MM.1S (cell line): ENCODE results near the gene CHST2.

Source experiments
- DNase-seq: peaks from one replicate; pipeline ENCODE4 v3.0.0-alpha.2; 2015
- H2AFZ ChIP-seq: fragments of 300-600 bp; sonication (generic); 2 replicates; pipeline ENCODE4 v1.6.0; 2016; ENCODE audit warnings: antibody characterized with exemption, low read length
- H3F3A ChIP-seq: fragments of 300-600 bp; sonication (generic); 2 replicates; pipeline ENCODE4 v1.6.1; 2016; ENCODE audit warnings: mild to moderate bottlenecking, antibody characterized with exemption, low read length, moderate library complexity, mixed read lengths; ENCODE audit not compliant: insufficient read depth
- H3K27ac ChIP-seq: fragments of 300-600 bp; sonication (generic); 2 replicates; pipeline ENCODE4 v1.5.1; 2016; ENCODE audit warnings: mild to moderate bottlenecking, low read length
- H3K27me3 ChIP-seq: fragments of 300-600 bp; sonication (generic); replicated peaks from 2 replicates; pipeline ENCODE4 v1.6.0; 2016; ENCODE audit warnings: low read length; ENCODE audit not compliant: insufficient read depth
- H3K36me3 ChIP-seq: fragments of 300-600 bp; sonication (generic); replicated peaks from 2 replicates; pipeline ENCODE4 v1.6.1; 2016; ENCODE audit warnings: mild to moderate bottlenecking, low read length, mixed read lengths; ENCODE audit not compliant: insufficient read depth
- H3K4me1 ChIP-seq: fragments of 300-600 bp; sonication (generic); 2 replicates; pipeline ENCODE4 v1.6.1; 2016; ENCODE audit warnings: low read length, mixed read lengths
- H3K4me2 ChIP-seq: fragments of 300-600 bp; sonication (generic); 2 replicates; pipeline ENCODE4 v1.6.0; 2016; ENCODE audit warnings: low read depth, low read length
- H3K4me3 ChIP-seq: fragments of 300-600 bp; sonication (generic); 2 replicates; pipeline ENCODE4 v1.5.1; 2016; ENCODE audit warnings: low read length, mixed read lengths
- H3K79me2 ChIP-seq: fragments of 300-600 bp; sonication (generic); 2 replicates; pipeline ENCODE4 v1.6.1; 2016; ENCODE audit warnings: mixed run types, low read length, mixed read lengths
- H3K9ac ChIP-seq: fragments of 300-600 bp; sonication (generic); 2 replicates; pipeline ENCODE4 v1.6.1; 2016; ENCODE audit warnings: low read length, mixed read lengths
- H3K9me2 ChIP-seq: fragments of 300-600 bp; sonication (generic); replicated peaks from 2 replicates; pipeline ENCODE4 v1.6.1; 2016; ENCODE audit warnings: mild to moderate bottlenecking, low read length, mixed read lengths; ENCODE audit not compliant: insufficient read depth
- H3K9me3 ChIP-seq: fragments of 300-600 bp; sonication (generic); replicated peaks from 2 replicates; pipeline ENCODE4 v1.6.1; 2016; ENCODE audit warnings: mild to moderate bottlenecking, low read length, mixed read lengths; ENCODE audit not compliant: insufficient read depth
- H4K20me1 ChIP-seq: fragments of 300-600 bp; sonication (generic); 2 replicates; pipeline ENCODE4 v1.6.1; 2016; ENCODE audit warnings: mild to moderate bottlenecking, low read length, moderate library complexity, mixed read lengths; ENCODE audit not compliant: insufficient read depth
- CTCF ChIP-seq: fragments of 300-600 bp; sonication (generic); IDR thresholded peaks from 2 replicates; pipeline ENCODE4 v1.5.1; 2016; ENCODE audit warnings: antibody characterized with exemption, low read length, mixed read lengths
- EZH2 ChIP-seq: fragments of 300-600 bp; sonication (generic); optimal IDR thresholded peaks from 2 replicates; pipeline ENCODE3; 2017; ENCODE audit warnings: low read depth, mild to moderate bottlenecking, antibody characterized with exemption, low read length, mixed read lengths
- EZH2phosphoT487 ChIP-seq: fragments of 300-600 bp; sonication (generic); IDR thresholded peaks from 2 replicates; pipeline ENCODE4 v1.6.1; 2018; ENCODE audit warnings: antibody characterized with exemption, low read length

The CHST2 gene

DNA sequence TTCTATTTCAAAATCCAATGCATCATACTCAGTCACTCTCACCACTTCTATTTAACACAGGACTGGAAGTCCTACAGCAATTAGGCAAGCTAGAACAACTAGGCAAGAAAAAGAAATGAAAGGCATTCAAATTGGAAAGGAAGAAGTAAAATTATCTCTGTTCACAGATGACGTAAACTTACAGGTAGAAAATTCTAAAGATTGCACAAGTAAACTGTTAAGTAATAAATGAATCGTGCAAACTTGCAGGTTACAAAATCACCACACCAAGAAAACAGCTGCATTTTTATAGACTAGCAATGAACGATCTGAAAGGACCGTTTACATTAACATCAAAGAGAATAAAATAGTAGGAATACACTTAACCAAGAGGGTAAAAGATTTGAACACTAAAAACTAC, 36.2 kb downstream of the CHST2 start:
- Histone ChIP-seq H4K20me1 (no peaks in the 10 kb centered on the region), H3K27me3 (no peaks in the 10 kb centered on the region), H3K9ac (no peak overlapping the region)

DNA sequence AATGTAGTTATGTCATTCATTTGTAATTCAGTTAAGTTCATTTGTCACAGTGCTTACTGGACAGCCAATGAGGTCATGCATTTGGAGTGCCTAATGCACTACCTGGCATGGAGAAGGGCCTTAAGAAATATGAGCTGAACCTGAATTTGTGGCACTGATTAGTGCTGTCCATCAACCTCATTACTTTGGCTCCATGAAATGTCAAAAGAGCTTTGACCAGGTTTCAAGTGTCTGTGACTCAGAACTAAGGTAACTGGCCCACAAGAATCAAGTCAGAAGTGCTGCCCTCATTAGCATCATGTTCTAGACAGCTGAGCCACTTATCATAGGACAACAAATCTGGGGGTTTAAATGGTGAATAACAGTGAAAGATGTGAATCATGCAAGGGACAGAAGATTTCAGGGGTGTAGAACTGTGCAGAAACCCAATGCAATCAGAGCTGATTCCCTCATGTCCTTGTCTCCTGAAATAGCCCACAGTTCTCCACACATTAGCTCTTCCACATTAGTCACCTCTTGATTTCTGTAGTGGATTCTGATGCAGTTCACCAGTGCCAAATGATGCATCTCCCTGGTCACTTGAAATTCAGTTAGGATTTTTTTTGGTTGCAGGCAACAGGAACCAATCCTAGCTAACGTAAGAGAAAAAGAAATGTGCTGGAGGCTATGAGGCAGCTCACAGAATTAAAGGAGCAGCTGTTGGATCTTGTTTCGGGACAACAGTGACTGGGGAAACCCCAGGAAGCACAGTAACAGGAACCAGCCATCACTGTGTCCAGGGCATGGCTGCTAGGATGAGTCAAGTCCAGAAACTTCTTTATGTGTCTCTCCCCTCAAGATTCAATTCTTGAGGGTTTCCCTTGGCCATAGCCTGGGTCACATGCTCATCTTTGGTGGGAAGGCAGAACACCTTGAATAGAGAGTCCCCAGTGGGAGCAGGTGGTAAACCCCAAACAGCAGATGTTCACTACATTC, 38.7 kb downstream of the CHST2 start:
- Histone ChIP-seq H3K79me2 (no peaks in the 10 kb centered on the region), H3K9ac (no peak overlapping the region), H4K20me1 (no peaks in the 10 kb centered on the region), H3K9me2 (no peaks in the 10 kb centered on the region), H2AFZ (no peak overlapping the region), H3K4me3 (no peak overlapping the region), H3F3A (no peaks in the 10 kb centered on the region), H3K36me3 (no peaks in the 10 kb centered on the region), H3K4me2 (no peak overlapping the region), H3K27ac (no peak overlapping the region), H3K27me3 (no peaks in the 10 kb centered on the region), H3K4me1 (no peaks in the 10 kb centered on the region), H3K9me3 (no peaks in the 10 kb centered on the region)
- TF ChIP-seq EZH2phosphoT487 = no peak
- no peak for TF ChIP-seq CTCF
- no peak for TF ChIP-seq EZH2
- no peak for DNase-seq

More for the DNA sequence above, 36.2 kb downstream of the CHST2 start:
- H3F3A ChIP-seq = no peaks in the 10 kb centered on the region
- H2AFZ ChIP-seq = no peak overlapping the region
- no peaks in the 10 kb centered on the region for H3K36me3 ChIP-seq
- no peak overlapping the region for H3K27ac ChIP-seq
- H3K79me2 ChIP-seq = no peaks in the 10 kb centered on the region
- H3K9me3 ChIP-seq = no peaks in the 10 kb centered on the region
- H3K4me3 ChIP-seq = no peak overlapping the region
- no peak overlapping the region for H3K4me2 ChIP-seq
- no peaks in the 10 kb centered on the region for H3K4me1 ChIP-seq
- DNase-seq = no peak
- no peaks in the 10 kb centered on the region for H3K9me2 ChIP-seq
- no peak for TF ChIP-seq EZH2
- no peak for TF ChIP-seq CTCF
- no peak for TF ChIP-seq EZH2phosphoT487

DNA sequence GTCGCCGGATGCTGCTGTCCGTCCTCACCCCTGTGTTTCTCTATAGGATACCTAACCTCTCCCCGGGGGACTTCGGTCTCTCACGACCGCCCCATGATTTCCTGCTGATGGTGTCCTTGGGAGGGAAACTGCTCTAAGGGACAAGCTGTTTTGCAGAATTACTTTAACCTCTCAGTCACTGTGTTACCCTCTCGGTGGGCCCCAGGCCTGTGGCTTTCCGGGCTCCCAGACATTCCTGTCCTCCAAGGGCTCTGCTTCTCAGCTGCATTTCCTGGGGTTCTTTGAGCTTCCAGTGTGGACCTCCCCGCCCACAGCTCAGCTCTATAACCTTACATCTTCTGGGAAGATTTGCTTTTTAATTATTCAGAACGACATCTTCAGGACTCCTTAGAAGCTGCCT, 40.9 kb downstream of the CHST2 start:
- Histone ChIP-seq H3K9me2 (no peaks in the 10 kb centered on the region), H3K36me3 (no peaks in the 10 kb centered on the region), H3K27ac (no peak overlapping the region), H3K9ac (no peak overlapping the region), H3K4me2 (no peak overlapping the region), H3K9me3 (no peaks in the 10 kb centered on the region), H3K4me3 (no peak overlapping the region), H2AFZ (no peak overlapping the region), H3K4me1 (no peaks in the 10 kb centered on the region), H4K20me1 (no peaks in the 10 kb centered on the region), H3K79me2 (no peaks in the 10 kb centered on the region), H3K27me3 (no peaks in the 10 kb centered on the region), H3F3A (no peaks in the 10 kb centered on the region)
- no peak for DNase-seq
- no peak for TF ChIP-seq CTCF
- no peak for TF ChIP-seq EZH2phosphoT487
- no peak for TF ChIP-seq EZH2
